GM18868 (cell line): Measurements from ENCODE around the gene MGAT4A.
"Not testable (repeated sequence)": the region's sequence is repeated elsewhere in the genome, so short reads cannot be mapped to it uniquely, and the experiment has no call there.

Source experiments
- ATAC-seq: cut with Tn5 transposase; IDR thresholded peaks from one replicate; pipeline ENCODE4 v1.9.1; 2021; ENCODE audit warnings: mild to moderate bottlenecking, moderate library complexity; ENCODE audit not compliant: unreplicated experiment

MGAT4A gene

GRCh38 chr2:98608962-98609604 is 121.8 kb downstream of the MGAT4A start:
- no peak for ATAC-seq

DNA sequence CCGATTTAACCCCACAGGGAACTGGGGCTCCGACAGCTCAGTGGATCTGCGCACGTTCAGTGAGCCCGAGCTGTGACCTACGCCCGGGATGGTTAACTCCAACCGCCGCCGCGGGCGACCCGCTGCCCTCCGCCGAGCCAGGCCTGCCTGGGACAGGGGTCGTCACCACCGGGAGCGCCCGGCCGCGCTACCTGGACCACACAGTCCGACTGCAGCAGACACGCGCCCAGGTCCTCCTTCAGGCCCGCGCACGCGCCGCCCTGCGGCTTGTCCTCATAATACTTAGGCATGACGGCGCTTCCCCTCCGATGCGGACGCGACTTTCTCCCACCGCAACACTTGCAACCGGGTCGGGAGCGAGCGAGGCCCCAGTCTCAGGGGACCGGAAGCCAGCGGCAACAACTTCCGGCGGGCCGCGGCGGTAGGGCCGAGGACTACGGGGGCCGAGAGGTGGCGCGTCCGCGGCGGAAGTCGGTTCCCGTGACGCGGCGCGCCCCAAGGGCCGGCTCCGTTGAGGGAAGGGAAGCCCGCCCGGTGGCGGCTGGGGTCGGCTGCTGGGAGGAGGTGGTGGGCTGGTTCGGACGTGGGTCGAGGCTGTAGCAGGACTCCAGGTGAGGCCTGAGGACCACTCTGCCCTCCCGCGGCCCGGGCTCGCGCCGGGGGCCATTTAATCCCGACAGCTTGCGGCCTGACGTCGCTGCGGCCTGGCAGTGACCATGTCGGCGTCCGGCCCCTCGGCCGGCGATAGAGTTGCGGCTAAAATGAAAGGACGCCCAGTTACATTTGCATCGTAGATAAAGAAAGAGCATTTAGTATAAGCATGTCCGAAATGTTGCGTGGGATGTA is 122.6 kb downstream of the MGAT4A start, which contains the start of the genes COA5 and UNC50:
TSS of gene COA5 (minus strand) at position 397 of the 846 bp plus-strand sequence. CDS start at position 290, 107 bp downstream.
TSS of gene UNC50 (plus strand) at position 474 of the 846 bp plus-strand sequence. CDS start 1,171 bp downstream, outside the sequence.
- ATAC-seq, result peak; percentile 89

- no peak for ATAC-seq
Measured at GRCh38 chr2:98607741-98608115, 123.2 kb downstream of the MGAT4A start.

DNA sequence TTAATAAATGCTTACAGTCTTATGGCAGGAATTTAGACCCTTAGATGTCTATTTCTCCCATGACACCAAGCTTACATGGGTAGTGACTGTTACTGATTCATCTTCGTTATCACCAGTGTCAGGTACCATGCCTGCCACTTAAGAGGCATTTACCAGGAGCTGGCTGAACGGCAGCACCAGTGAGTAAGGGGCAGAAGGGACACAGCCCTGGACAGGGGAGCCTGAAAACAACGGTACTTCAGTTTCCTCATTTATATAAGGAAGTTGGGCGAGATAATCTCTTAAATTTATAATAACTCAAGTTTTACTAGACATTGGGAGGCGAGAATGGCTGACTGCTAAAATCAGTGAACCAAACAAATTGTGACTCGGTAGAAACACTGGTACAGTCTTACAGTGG is 123.8 kb downstream of the MGAT4A start:
- ATAC-seq, result no peak

- no peak for ATAC-seq
Measured at GRCh38 chr2:98606431-98606830, 124.5 kb downstream of the MGAT4A start.

DNA sequence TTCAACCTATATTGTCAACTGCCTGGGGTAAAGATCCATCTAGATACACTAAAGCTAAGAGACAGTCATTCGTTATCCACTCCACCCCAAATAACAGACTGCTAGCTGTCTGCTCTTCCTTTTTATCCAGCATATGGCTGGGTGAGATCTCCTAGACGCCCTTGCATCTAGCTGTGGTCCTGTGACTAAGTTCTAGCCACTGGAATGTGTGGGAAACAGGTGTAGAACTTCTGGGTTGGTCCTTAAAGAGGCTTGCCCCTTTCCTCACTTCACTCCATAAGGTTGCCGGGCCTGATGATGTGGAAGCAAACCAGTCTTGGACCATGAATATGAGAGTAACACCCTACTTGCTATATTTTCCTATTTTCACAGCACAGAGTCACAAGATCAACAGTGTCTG is 125.9 kb downstream of the MGAT4A start:
- no peak for ATAC-seq

DNA sequence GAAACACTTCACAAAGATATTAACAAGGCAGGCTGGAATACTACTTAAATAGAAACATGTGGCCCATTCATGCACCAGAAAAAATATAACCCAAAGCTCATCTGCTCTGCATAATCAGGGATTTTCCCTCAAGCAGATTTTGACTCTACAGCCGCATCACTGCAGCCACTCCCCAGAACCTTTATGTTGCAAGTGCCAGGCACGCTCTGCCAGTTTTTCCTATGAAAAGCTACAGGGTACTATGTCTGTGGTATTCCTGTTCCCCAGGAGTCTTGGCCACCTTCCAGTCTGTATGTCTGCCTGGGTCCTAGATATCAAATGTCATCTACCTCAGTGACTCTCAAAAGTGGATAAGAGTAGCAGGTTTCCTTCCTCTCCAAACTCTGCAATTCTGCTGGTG is 126.4 kb downstream of the MGAT4A start:
- ATAC-seq, result no peak

- peak; percentile 48 for ATAC-seq
Measured at GRCh38 chr2:98601532-98602132, 129.3 kb downstream of the MGAT4A start.

DNA sequence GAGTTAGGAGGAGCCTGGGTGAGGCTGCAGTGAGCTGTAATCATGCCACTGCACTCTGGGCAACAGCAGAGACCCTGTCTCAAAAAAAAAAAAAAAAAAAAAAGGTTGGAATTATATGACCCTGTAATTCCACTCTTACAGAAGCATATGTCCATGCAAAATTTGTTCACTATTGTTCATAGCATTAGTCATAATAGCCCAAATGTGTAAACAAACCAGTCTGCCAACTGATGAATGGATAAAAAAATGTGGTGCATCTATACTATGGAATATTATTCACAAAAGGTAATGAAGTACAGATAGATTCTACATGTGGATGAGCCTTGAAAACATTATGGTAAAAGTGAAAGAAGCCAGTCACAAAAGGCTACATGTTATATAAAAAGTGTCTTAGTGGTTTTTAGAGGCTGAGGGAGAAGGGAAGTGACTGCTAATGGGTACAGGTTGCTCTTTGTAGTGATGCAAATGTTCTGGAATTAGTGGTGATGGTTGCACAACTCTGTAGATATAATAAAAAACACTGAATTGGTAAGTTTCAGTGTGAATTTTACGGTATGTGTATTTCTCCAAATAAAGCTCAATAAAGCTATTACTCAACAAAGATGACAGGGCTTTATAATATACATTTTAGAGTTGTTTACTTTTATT is 132.0 kb downstream of the MGAT4A start:
- ATAC-seq, result no peak

DNA sequence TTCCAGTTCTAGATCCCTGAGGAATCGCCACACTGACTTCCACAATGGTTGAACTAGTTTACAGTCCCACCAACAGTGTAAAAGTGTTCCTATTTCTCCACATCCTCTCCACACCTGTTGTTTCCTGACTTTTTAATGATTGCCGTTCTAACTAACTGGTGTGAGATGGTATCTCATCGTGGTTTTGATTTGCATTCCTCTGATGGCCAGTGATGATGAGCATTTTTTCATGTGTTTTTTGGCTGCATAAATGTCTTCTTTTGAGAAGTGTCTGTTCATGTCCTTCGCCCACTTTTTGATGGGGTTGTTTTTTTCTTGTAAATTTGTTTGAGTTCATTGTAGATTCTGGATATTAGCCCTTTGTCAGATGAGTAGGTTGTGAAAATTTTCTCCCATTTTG is 136.3 kb downstream of the MGAT4A start:
- not testable (repeated sequence) for ATAC-seq

DNA sequence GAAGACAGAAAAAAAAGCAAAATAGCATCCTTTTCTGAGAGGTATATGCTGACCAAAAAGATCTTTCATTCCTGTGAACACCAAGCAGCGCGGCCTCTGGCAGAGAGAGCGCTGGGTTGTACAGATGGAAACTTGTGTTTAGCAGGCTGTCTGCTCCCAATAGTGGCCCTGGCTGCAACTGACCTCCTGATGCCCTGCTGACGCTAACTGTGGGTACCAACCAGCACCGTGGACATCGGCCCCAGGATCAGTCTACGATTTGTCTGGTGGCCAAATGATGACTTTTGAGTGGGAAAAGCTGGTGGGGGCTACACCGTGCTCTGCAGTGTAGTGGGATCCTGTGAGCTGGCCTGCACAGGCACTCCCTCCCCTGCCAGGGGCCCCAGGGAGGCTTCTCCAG is 138.4 kb downstream of the MGAT4A start:
- ATAC-seq, result no peak

DNA sequence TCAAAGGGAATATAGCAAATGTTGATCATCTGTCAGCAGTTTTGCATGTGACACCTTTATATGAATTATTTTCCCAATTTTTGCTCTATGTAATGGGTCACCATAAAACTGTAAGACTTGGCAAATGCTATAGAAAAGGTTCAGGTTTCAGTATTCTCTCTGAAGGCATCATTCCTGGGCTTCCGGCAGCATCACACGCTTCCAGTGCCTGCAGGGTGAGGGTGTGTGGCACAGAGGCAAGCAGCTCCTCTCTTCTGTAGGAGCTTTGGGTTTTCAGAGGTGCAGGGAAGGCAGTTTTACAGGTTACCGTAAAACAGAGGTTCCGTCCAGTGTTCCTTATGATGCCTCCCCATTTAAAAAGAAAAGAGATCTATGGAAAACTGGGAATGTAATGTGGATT is 141.4 kb downstream of the MGAT4A start:
- no peak for ATAC-seq

- ATAC-seq, result no peak
Measured at GRCh38 chr2:98588880-98589431, 142.0 kb downstream of the MGAT4A start.

- ATAC-seq, result no peak
Measured at GRCh38 chr2:98586551-98587140, 144.3 kb downstream of the MGAT4A start.

DNA sequence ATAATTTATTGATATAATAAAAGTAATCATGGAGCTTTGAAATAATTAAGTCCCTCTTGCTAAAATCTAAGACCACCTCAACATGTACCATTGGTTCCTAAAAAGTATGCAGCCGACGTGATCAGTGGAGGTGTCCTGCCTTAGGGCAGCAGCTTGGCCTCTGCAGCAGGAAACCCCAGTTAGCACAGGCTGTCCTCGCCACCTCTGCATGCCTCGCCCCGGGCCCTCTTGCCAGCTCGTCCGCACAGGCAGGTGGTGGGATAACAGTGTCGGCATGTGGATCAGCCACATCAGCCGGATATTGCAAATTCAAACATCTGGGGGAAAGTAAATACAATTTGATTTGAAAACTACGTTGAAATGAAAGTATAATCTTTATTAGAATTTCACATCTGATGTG is 145.5 kb downstream of the MGAT4A start:
- ATAC-seq, result no peak

DNA sequence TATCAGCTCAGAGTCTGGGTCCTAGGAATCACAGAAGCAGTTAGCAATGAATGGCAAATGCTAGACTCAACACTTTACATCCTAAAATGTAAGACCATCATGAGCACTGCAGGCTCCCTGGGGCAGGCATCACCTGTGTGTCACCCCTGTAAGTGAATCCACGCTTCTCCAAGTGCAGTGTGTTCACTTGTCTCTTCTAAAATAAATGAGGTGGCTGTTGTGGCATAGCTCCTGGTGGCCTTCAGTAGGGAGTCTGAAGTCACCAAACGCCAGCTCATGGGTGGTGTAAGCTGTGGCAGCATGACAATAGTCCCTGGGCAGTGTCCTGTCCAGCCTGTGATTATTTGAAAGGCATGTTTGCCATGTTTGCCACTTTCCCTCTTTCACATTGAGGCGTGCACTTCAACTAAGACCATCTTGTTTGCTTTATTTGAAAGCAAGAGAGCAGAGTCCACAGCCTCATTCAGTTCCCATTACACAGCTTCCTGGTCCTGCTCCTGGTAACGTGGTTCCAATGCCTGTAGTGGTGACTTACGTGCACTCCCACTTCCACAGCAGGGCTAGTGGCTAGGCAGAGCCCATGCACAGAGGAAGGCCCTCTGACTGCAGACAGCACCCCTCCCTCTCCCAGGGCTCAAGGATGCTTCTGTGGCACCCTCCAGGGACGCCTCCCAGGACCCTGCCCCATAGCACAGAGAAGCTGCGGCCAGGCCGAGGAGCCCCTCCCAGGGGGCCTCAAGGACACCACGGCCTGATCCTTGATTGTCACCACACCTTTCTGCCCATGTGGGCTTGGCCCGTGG is 146.9 kb downstream of the MGAT4A start:
- ATAC-seq, result no peak

DNA sequence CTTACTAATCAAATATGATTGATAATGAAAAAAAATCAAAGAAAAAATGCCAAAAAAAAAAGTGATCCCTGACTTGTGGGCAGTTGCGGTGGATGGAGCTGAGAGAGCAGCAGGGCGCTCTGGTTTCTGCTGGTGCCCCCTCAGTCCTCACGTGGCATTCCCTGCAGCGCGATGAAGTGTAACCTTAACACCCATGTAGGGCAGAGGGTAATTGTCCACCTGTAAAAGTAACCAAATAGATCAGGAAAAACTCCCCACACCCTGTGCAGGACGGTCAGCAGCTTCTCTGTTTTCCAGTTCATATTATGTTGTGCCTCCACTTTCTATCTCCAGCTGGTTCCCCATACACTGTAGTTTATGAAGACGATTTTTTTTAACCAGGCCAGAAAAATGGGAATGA is 147.7 kb downstream of the MGAT4A start:
- no peak for ATAC-seq

- ATAC-seq, result no peak
Measured at GRCh38 chr2:98582523-98582922, 148.4 kb downstream of the MGAT4A start.

DNA sequence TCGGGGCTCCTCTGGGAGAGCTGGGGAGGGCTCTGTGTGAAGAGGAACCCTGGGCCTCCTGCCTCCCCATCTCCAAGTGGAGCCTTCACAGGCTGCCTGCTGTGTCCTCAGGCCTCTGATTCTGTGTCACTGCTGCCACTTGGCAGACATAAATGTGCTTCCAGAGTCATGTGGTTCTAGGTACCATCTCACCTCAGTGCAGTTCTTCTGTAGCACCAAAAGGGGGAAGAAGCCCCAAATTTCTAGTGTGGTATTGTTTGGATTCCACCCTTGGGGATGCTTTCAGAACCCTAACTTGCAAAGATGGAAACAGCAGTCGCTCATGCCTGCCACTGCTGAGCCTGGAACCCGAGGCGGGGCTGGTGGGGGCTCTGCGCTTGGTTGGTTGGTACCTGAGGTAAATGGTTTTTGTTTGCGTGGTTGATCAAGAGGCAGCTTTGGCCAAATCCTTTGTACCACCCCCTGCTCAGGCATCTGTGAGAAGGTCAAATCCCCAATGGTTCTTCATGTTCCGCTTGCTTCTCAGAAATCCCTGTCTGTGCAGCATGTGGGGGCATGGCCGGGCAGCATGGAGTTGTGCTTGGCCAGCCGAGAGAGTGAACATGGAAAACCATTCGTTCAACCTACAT is 150.2 kb downstream of the MGAT4A start:
- ATAC-seq, result no peak
